Left lung (tissue), 10 donors: ENCODE measurements around the gene ZNF337. TPM values are rescaled to one million over a fixed set of nuclear protein-coding genes. Genes with fewer than 3 reads are reported as not detected.

Experiments
- ATAC-seq: fragments of 200-7000 bp; cut with Tn5 transposase; one replicate; pipeline ENCODE4 v1.9.1; 2020; ENCODE audit warnings: moderate library complexity
- DNase-seq, 4 donors: peaks; one replicate each; pipeline ENCODE4 v3.0.0-alpha.2; 2013 to 2020
- H3K27ac ChIP-seq, 2 donors: fragments of 200-600 bp; sonication (generic) in 1 of 2; one replicate each; pipeline versions ENCODE4 v1.5.0 to v1.8.0; 2020 to 2021
- H3K27me3 ChIP-seq, 2 donors: fragments of 200-600 bp; sonication (generic) in 1 of 2; one replicate each; pipeline versions ENCODE4 v1.5.0 to v1.8.0; 2020 to 2021
- H3K36me3 ChIP-seq, 2 donors: fragments of 200-600 bp; sonication (generic) in 1 of 2; one replicate each; pipeline versions ENCODE4 v1.5.0 to v1.8.0; 2020 to 2021
- H3K4me1 ChIP-seq, 2 donors: fragments of 200-600 bp; one replicate each; pipeline ENCODE4 v1.8.0; 2021
- H3K4me3 ChIP-seq, 2 donors: fragments of 200-600 bp; sonication (generic) in 1 of 2; one replicate each; pipeline versions ENCODE4 v1.5.0 to v1.8.0; 2020 to 2021; ENCODE audit warnings: mild to moderate bottlenecking in 1 of 2
- H3K9me3 ChIP-seq, 2 donors: fragments of 200-600 bp; sonication (generic) in 1 of 2; one replicate each; pipeline versions ENCODE4 v1.5.0 to v1.8.0; 2020 to 2021
- intact Hi-C, 2 donors: fragments of 100-400 bp; cut with DNase I; formaldehyde crosslinking; loops; one replicate each; pipeline versions ENCODE4 v1.11.2 to v1.14.2; 2022
- polyA plus RNA-seq, 6 donors: library from polyadenylated mRNA; unstranded; fragments of 120-200 nt; gene quantifications; one replicate each; pipeline ENCODE4 v1.2.1, GENCODE V29; 2013; ENCODE audit not compliant: insufficient read length in 6 of 6
- total RNA-seq, 2 donors: library from RNA; stranded (reverse); fragmentation: NEBNext Ultra II Directional; extraction: Animal tissue kit (Norgen Biotek cat#: 25700); gene quantifications; one replicate each; pipeline ENCODE4 v1.2.1, GENCODE V29; 2021
- TF ChIP-seq, protein P1 (sequence below), 2 donors: fragments of 200-600 bp; sonication (generic) in 1 of 2; IDR thresholded peaks; one replicate each; pipeline versions ENCODE4 v1.5.0 to v1.8.0; 2021; ENCODE audit warnings: antibody characterized with exemption in 2 of 2
- donor health status: DM: no; HTN: yes; CAD: no.
- donor health status: DM: no; HTN: no; CAD: no.

The ZNF337 gene
- total and polyA plus RNA-seq, 8 donors: 9.5 to 58.3 (median 49.8) TPM

DNA sequence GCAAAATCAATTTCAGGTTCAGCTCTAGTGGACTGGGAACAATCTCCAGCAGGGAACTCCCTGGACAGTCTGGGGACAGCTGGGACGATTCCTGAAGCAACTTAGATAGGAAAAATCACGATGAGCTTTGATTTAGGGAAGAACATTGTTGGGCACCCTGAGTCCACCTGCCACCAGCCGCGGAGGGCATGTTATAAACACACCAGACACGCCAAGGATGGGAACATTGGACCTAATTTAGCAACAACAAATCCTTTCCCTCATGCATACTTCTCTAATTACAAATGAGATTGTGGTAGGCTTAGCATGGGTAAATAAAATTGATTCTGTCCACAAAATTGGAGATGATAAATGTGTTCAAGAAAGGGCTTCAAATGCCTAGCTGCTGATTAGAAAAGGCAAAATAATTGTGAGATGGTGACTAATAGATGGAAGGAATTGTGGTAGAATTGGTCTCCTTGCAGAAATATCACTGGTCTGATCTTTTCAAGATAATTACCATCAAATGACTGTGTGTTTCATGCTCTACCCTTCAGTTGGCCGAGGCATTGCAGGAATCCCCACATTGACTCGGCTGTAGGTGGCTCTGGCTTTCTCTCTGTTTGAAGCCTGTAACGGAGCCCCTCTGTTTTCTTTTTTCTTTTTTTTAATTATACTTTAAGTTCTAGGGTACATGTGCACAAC is 66.7 kb downstream of the ZNF337 start:
- ATAC-seq (no peak), DNase-seq (no peak)
- TF ChIP-seq, protein P1, sequence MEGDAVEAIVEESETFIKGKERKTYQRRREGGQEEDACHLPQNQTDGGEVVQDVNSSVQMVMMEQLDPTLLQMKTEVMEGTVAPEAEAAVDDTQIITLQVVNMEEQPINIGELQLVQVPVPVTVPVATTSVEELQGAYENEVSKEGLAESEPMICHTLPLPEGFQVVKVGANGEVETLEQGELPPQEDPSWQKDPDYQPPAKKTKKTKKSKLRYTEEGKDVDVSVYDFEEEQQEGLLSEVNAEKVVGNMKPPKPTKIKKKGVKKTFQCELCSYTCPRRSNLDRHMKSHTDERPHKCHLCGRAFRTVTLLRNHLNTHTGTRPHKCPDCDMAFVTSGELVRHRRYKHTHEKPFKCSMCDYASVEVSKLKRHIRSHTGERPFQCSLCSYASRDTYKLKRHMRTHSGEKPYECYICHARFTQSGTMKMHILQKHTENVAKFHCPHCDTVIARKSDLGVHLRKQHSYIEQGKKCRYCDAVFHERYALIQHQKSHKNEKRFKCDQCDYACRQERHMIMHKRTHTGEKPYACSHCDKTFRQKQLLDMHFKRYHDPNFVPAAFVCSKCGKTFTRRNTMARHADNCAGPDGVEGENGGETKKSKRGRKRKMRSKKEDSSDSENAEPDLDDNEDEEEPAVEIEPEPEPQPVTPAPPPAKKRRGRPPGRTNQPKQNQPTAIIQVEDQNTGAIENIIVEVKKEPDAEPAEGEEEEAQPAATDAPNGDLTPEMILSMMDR (IDR thresholded peaks at IDR 0.05): no peak
- Histone ChIP-seq H3K4me1 (peaks cover under 1 to 3% of the 10 kb centered on the region in 2 donors), H3K36me3 (peaks cover 0 to 6% of the 10 kb centered on the region in 2 donors), H3K27me3 (no peaks in the 10 kb centered on the region), H3K9me3 (peaks cover 0 to 5% of the 10 kb centered on the region in 2 donors), H3K27ac (no peak overlapping the region), H3K4me3 (no peak overlapping the region)
- intact Hi-C loops: no loop called here

DNA sequence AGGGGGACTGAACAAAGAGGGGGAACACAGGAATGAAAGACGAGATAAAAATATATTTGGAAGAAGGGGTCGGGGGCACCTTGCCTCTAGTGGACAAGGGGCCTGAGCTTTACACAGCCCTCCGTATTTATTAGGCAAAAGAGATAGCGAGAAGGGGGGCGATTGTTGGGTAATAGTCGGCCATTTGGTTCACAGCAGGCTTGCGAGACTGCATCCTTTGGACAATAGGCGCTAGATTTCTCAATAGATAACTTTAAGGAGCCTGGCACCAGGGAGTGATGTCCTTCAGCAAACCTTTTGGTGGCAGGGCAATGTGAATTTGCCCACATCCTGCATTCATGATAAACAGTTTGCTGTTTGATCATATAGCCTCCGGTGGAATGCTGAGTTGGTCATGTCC is 69.9 kb downstream of the ZNF337 start:
- Histone ChIP-seq H3K4me1 (peaks cover 12 to 23% of the 10 kb centered on the region in 2 donors), H3K9me3 (peaks cover 0 to 5% of the 10 kb centered on the region in 2 donors), H3K36me3 (no peaks in the 10 kb centered on the region), H3K4me3 (no peak overlapping the region), H3K27ac (no peak overlapping the region), H3K27me3 (no peaks in the 10 kb centered on the region)
- intact Hi-C loops: no loop called here
- DNase-seq (no peak), ATAC-seq (no peak)
- TF ChIP-seq, protein P1 (IDR thresholded peaks at IDR 0.05): no peak

DNA sequence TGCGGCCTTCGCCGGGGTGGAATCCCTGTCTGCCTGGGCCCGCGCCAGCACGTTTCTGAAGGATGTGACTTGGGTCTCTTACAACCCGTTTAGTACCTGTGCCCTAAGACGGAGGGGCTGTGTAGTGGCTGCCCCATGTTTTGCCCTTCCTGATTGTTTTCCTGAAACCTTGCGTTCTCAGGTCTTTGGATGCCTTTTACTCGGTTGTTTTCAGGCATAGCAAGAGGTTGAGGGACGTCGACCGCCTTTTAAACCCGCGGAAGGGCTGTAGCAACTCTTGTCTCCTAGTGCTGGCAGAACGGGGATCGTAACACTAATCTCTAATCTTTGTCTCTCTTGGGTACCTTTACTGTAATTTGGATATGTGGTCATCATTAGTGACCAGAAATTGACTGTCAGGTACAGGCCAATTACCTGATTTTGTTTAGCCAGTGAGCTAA is 72.1 kb downstream of the ZNF337 start:
- TF ChIP-seq, protein P1 (IDR thresholded peaks at IDR 0.05): no peak
- Histone ChIP-seq H3K27me3 (no peaks in the 10 kb centered on the region), H3K4me3 (peak overlapping the region; percentile 82 to 96), H3K27ac (peak overlapping the region; percentile 95), H3K4me1 (peaks cover 12 to 32% of the 10 kb centered on the region in 2 donors), H3K36me3 (no peaks in the 10 kb centered on the region), H3K9me3 (peaks cover 0 to 5% of the 10 kb centered on the region in 2 donors)
- intact Hi-C loops: no loop called here
- no peak for DNase-seq
- no peak for ATAC-seq

Other genes with a start within 250 kb of the ZNF337 start
- gene NINL, start 111.3 kb downstream of the ZNF337 start, total RNA-seq: 10 to 100 TPM in 1 of 2 donors, 1 to 10 TPM in 1; 9.6 to 17.0 TPM
- 10 to 100 TPM; 62.4 to 78.8 (median 71.5) TPM for gene NINL, start 111.3 kb downstream of the ZNF337 start, polyA plus RNA-seq
- 1 to 10 TPM; 4.7 to 7.4 TPM for gene NANP, start 72.8 kb downstream of the ZNF337 start, total RNA-seq
- gene NANP, start 72.8 kb downstream of the ZNF337 start, polyA plus RNA-seq: 1 to 10 TPM; 4.1 to 5.4 (median 4.9) TPM